ENCODE data around the gene SYNE1. TPM values are rescaled to one million over a fixed set of nuclear protein-coding genes. Genes with fewer than 3 reads are reported as not detected.
A peak's percentile ranks its signal among the peaks of the same experiment; 100 is the strongest.

The SYNE1 gene
- total RNA-seq, 1 experiment from 2014 or later = 6.5 TPM

DNA sequence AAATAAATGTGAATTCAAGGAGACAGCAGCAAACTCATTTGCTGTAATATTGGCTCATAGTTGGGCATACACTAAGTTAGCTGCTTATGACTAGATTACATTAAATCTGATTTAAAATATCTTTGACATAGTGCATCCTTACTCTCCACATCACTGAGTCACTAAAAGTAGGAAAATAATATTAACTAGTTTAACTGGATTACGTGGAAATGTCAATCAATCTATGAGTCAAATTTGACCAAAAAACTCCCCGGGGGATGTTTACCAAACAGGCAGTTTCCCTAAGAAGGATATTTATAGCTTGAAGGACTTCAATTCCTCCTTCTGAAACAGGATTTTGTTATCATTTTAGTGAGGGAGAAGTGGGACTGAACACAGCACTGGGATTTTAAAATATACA lies 463.2 kb downstream of the SYNE1 start (continued):
- TF ChIP-seq SP1 (CRISPR knock-in tag; conservative IDR thresholded peaks at IDR 0.05) (no peak), CREB1 (CRISPR knock-in tag; IDR thresholded peaks at IDR 0.05) (no peak)

DNA sequence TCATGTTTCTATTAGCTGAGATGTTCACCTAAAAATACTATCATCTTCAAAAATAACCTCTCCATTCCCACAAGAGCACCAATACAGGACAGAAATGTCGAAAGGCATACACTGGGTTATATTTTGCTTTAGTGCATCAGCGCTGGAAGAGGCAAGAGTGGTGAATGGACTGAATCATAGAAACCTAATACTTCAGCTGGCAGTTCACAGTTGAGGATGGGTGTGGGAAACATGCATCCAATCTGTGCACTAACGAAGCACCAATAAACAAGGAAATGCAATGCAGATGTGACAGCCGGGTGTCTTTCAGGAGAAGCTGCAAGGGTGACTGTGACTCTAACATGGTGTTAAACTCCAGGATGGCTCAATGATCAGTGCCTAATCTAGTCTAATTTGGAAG lies 463.8 kb downstream of the SYNE1 start:
- TF ChIP-seq RORB (CRISPR knock-in tag; IDR thresholded peaks at IDR 0.05) (no peak), JAZF1 (CRISPR knock-in tag; IDR thresholded peaks at IDR 0.05) (no peak), GABPB1 (CRISPR knock-in tag; IDR thresholded peaks at IDR 0.05) (no peak), ELF4 (CRISPR knock-in tag; IDR thresholded peaks at IDR 0.05; ENCODE audit: low read depth) (no peak)
- TF ChIP-seq, protein P1, sequence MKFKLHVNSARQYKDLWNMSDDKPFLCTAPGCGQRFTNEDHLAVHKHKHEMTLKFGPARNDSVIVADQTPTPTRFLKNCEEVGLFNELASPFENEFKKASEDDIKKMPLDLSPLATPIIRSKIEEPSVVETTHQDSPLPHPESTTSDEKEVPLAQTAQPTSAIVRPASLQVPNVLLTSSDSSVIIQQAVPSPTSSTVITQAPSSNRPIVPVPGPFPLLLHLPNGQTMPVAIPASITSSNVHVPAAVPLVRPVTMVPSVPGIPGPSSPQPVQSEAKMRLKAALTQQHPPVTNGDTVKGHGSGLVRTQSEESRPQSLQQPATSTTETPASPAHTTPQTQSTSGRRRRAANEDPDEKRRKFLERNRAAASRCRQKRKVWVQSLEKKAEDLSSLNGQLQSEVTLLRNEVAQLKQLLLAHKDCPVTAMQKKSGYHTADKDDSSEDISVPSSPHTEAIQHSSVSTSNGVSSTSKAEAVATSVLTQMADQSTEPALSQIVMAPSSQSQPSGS (CRISPR knock-in tag; IDR thresholded peaks at IDR 0.05; ENCODE audit: borderline replicate concordance, low read depth) = no peak
- TF ChIP-seq, protein P2, sequence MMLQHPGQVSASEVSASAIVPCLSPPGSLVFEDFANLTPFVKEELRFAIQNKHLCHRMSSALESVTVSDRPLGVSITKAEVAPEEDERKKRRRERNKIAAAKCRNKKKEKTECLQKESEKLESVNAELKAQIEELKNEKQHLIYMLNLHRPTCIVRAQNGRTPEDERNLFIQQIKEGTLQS (CRISPR knock-in tag; conservative IDR thresholded peaks at IDR 0.05) = no peak
- TF ChIP-seq, protein P3, sequence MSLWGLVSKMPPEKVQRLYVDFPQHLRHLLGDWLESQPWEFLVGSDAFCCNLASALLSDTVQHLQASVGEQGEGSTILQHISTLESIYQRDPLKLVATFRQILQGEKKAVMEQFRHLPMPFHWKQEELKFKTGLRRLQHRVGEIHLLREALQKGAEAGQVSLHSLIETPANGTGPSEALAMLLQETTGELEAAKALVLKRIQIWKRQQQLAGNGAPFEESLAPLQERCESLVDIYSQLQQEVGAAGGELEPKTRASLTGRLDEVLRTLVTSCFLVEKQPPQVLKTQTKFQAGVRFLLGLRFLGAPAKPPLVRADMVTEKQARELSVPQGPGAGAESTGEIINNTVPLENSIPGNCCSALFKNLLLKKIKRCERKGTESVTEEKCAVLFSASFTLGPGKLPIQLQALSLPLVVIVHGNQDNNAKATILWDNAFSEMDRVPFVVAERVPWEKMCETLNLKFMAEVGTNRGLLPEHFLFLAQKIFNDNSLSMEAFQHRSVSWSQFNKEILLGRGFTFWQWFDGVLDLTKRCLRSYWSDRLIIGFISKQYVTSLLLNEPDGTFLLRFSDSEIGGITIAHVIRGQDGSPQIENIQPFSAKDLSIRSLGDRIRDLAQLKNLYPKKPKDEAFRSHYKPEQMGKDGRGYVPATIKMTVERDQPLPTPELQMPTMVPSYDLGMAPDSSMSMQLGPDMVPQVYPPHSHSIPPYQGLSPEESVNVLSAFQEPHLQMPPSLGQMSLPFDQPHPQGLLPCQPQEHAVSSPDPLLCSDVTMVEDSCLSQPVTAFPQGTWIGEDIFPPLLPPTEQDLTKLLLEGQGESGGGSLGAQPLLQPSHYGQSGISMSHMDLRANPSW (CRISPR knock-in tag; conservative IDR thresholded peaks at IDR 0.05; ENCODE audit: low read depth) = no peak
- no peak overlapping the region for H3K27ac Mint-ChIP-seq
- H3K4me1 Mint-ChIP-seq = peaks cover 4% of the 10 kb centered on the region
- H3K27me3 Mint-ChIP-seq (ENCODE audit: low read depth) = no peaks in the 10 kb centered on the region
- ChIA-PET CTCF (no interaction called here), POLR2A (no interaction called here)
- no peaks in the 10 kb centered on the region for H3K9me3 Mint-ChIP-seq
- DNase-seq (ENCODE audit: low spot score) (no peak), ATAC-seq (no peak)
- no peak overlapping the region for H3K4me3 Mint-ChIP-seq
- H3K36me3 Mint-ChIP-seq = no peaks in the 10 kb centered on the region

DNA sequence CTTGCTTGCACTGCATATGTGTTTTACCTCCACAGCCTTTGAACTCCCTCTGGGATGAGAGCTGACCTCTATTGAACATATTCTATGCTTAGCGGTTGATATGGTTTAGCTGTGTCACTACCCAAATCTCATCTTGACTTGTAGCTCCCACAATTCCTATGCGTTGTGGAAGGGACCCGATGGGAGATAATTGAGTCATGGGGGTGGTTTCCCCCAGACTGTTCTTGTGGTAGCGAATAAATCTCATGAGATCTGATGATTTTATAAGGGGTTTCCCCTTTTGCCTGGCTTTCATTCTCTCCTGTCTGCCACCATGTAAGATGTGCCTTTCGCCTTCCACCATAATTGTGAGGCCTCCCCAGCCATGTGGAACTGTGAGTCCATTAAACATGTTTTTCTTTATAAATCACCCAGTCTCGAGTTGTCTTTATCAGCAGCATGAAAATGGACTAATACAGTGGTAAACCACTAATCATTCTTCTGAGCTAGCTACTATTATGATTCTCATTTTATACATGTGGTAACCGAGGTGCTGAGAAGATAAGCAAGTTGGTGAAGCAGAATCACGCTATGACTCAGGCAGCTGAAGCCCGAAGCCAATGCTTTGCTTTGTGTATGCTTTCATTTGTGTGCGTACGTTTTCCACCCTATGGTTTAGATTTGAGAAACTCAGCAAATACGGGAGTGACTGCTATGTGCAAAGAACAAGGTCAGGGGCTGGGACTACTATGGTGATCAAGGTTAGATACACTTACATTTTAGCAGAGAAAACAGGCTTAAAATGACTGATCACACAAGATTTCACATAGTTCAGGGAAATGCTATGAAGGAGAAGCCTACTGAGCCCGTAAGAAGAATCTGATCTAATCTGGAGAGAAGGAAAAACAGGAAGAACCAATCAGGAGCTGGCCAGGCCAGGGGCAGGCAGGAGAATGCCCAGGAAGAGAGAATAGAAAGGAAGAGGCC lies 466.2 kb downstream of the SYNE1 start:
- DNase-seq (ENCODE audit: low spot score) (no peak), ATAC-seq (peak; percentile 51)
- no peak overlapping the region for H3K27ac Mint-ChIP-seq
- no peaks in the 10 kb centered on the region for H3K27me3 Mint-ChIP-seq (ENCODE audit: low read depth)
- no peak overlapping the region for H3K4me3 Mint-ChIP-seq
- ChIA-PET CTCF (no interaction called here), POLR2A (no interaction called here)
- no peaks in the 10 kb centered on the region for H3K36me3 Mint-ChIP-seq
- H3K4me1 Mint-ChIP-seq = peaks cover 4% of the 10 kb centered on the region
- H3K9me3 Mint-ChIP-seq = no peaks in the 10 kb centered on the region
- TF ChIP-seq NR2C2 (CRISPR knock-in tag; IDR thresholded peaks at IDR 0.05) (no peak), HMGA2 (CRISPR knock-in tag; IDR thresholded peaks at IDR 0.05) (no peak), SP1 (CRISPR knock-in tag; conservative IDR thresholded peaks at IDR 0.05) (no peak), ATF1 (CRISPR knock-in tag; IDR thresholded peaks at IDR 0.05) (no peak), ETV6 (CRISPR knock-in tag; IDR thresholded peaks at IDR 0.05) (no peak), GABPB1 (CRISPR knock-in tag; IDR thresholded peaks at IDR 0.05) (0 out of 2 replicates have a peak, but pooled peaks have one; percentile 14)
- TF ChIP-seq, protein P4, sequence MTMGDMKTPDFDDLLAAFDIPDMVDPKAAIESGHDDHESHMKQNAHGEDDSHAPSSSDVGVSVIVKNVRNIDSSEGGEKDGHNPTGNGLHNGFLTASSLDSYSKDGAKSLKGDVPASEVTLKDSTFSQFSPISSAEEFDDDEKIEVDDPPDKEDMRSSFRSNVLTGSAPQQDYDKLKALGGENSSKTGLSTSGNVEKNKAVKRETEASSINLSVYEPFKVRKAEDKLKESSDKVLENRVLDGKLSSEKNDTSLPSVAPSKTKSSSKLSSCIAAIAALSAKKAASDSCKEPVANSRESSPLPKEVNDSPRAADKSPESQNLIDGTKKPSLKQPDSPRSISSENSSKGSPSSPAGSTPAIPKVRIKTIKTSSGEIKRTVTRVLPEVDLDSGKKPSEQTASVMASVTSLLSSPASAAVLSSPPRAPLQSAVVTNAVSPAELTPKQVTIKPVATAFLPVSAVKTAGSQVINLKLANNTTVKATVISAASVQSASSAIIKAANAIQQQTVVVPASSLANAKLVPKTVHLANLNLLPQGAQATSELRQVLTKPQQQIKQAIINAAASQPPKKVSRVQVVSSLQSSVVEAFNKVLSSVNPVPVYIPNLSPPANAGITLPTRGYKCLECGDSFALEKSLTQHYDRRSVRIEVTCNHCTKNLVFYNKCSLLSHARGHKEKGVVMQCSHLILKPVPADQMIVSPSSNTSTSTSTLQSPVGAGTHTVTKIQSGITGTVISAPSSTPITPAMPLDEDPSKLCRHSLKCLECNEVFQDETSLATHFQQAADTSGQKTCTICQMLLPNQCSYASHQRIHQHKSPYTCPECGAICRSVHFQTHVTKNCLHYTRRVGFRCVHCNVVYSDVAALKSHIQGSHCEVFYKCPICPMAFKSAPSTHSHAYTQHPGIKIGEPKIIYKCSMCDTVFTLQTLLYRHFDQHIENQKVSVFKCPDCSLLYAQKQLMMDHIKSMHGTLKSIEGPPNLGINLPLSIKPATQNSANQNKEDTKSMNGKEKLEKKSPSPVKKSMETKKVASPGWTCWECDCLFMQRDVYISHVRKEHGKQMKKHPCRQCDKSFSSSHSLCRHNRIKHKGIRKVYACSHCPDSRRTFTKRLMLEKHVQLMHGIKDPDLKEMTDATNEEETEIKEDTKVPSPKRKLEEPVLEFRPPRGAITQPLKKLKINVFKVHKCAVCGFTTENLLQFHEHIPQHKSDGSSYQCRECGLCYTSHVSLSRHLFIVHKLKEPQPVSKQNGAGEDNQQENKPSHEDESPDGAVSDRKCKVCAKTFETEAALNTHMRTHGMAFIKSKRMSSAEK (CRISPR knock-in tag; IDR thresholded peaks at IDR 0.05; ENCODE audit: borderline replicate concordance) = no peak
- TF ChIP-seq, protein P5, sequence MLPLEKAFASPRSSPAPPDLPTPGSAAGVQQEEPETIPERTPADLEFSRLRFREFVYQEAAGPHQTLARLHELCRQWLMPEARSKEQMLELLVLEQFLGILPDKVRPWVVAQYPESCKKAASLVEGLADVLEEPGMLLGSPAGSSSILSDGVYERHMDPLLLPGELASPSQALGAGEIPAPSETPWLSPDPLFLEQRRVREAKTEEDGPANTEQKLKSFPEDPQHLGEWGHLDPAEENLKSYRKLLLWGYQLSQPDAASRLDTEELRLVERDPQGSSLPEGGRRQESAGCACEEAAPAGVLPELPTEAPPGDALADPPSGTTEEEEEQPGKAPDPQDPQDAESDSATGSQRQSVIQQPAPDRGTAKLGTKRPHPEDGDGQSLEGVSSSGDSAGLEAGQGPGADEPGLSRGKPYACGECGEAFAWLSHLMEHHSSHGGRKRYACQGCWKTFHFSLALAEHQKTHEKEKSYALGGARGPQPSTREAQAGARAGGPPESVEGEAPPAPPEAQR (CRISPR knock-in tag; IDR thresholded peaks at IDR 0.05) = no peak
- TF ChIP-seq, protein P6, sequence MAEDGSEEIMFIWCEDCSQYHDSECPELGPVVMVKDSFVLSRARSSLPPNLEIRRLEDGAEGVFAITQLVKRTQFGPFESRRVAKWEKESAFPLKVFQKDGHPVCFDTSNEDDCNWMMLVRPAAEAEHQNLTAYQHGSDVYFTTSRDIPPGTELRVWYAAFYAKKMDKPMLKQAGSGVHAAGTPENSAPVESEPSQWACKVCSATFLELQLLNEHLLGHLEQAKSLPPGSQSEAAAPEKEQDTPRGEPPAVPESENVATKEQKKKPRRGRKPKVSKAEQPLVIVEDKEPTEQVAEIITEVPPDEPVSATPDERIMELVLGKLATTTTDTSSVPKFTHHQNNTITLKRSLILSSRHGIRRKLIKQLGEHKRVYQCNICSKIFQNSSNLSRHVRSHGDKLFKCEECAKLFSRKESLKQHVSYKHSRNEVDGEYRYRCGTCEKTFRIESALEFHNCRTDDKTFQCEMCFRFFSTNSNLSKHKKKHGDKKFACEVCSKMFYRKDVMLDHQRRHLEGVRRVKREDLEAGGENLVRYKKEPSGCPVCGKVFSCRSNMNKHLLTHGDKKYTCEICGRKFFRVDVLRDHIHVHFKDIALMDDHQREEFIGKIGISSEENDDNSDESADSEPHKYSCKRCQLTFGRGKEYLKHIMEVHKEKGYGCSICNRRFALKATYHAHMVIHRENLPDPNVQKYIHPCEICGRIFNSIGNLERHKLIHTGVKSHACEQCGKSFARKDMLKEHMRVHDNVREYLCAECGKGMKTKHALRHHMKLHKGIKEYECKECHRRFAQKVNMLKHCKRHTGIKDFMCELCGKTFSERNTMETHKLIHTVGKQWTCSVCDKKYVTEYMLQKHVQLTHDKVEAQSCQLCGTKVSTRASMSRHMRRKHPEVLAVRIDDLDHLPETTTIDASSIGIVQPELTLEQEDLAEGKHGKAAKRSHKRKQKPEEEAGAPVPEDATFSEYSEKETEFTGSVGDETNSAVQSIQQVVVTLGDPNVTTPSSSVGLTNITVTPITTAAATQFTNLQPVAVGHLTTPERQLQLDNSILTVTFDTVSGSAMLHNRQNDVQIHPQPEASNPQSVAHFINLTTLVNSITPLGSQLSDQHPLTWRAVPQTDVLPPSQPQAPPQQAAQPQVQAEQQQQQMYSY (CRISPR knock-in tag; IDR thresholded peaks at IDR 0.05) = peak; percentile 30; the same call in 1 of the 2 replicates

Data from WTC11 (cell line).